Lower lobe of right lung (tissue), 2 donors: ENCODE data around the gene FRMD4A. TPM values are rescaled to one million over a fixed set of nuclear protein-coding genes. Genes with fewer than 3 reads are reported as not detected.
"Not testable (repeated sequence)": the region's sequence is repeated elsewhere in the genome, so short reads cannot be mapped to it uniquely, and the experiment has no call there.

Experiments
- ATAC-seq, 2 donors: fragments of 200-7000 bp; cut with Tn5 transposase; one replicate each; pipeline ENCODE4 v1.9.1; 2020 to 2022; ENCODE audit warnings: mild to moderate bottlenecking in 2 of 2, moderate library complexity in 2 of 2
- DNase-seq: peaks from one replicate; pipeline ENCODE4 v3.0.0-alpha.2; 2020
- H3K27ac ChIP-seq: fragments of 200-600 bp; one replicate; pipeline ENCODE4 v1.8.0; 2022
- H3K27me3 ChIP-seq: fragments of 200-600 bp; one replicate; pipeline ENCODE4 v1.8.0; 2022; ENCODE audit warnings: low read depth
- H3K36me3 ChIP-seq: fragments of 200-600 bp; one replicate; pipeline ENCODE4 v1.8.0; 2022; ENCODE audit warnings: mild to moderate bottlenecking
- H3K4me1 ChIP-seq: fragments of 200-600 bp; one replicate; pipeline ENCODE4 v1.8.0; 2022
- H3K4me3 ChIP-seq: fragments of 200-600 bp; one replicate; pipeline ENCODE4 v1.8.0; 2022; ENCODE audit warnings: mild to moderate bottlenecking
- H3K9me3 ChIP-seq: fragments of 200-600 bp; one replicate; pipeline ENCODE4 v1.8.0; 2022
- intact Hi-C: fragments of 100-400 bp; cut with DNase I; formaldehyde crosslinking; loops from one replicate; pipeline ENCODE4 v1.11.0; 2022
- total RNA-seq: library from RNA; stranded (reverse); fragmentation: NEBNext Ultra II Directional; extraction: Animal tissue kit (Norgen Biotek cat#: 25700); gene quantifications from one replicate; pipeline ENCODE4 v1.2.1, GENCODE V29; 2021
- TF ChIP-seq, protein P1 (sequence below): fragments of 200-600 bp; IDR thresholded peaks from one replicate; pipeline ENCODE4 v1.8.0; 2022; ENCODE audit warnings: antibody characterized with exemption, mild to moderate bottlenecking
- donor health status: DM: no; HTN: yes; CAD: no; lungs with severe emphysema.

Gene FRMD4A
- total RNA-seq, 1 donor from 2014 or later, result 64.8 TPM

- intact Hi-C loops, result no loop called here
- DNase-seq (no peak), ATAC-seq (no peak)
- Histone ChIP-seq H3K4me3 (no peak overlapping the region), H3K27ac (no peak overlapping the region), H3K36me3 (no peaks in the 10 kb centered on the region), H3K4me1 (no peaks in the 10 kb centered on the region), H3K9me3 (no peaks in the 10 kb centered on the region), H3K27me3 (no peaks in the 10 kb centered on the region)
- TF ChIP-seq, protein P1, sequence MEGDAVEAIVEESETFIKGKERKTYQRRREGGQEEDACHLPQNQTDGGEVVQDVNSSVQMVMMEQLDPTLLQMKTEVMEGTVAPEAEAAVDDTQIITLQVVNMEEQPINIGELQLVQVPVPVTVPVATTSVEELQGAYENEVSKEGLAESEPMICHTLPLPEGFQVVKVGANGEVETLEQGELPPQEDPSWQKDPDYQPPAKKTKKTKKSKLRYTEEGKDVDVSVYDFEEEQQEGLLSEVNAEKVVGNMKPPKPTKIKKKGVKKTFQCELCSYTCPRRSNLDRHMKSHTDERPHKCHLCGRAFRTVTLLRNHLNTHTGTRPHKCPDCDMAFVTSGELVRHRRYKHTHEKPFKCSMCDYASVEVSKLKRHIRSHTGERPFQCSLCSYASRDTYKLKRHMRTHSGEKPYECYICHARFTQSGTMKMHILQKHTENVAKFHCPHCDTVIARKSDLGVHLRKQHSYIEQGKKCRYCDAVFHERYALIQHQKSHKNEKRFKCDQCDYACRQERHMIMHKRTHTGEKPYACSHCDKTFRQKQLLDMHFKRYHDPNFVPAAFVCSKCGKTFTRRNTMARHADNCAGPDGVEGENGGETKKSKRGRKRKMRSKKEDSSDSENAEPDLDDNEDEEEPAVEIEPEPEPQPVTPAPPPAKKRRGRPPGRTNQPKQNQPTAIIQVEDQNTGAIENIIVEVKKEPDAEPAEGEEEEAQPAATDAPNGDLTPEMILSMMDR, result no peak
Measured at GRCh38 chr10:14208231-14208630, 122.5 kb downstream of the FRMD4A start.

GRCh38 chr10:14205233-14205632 is 125.5 kb downstream of the FRMD4A start:
- Histone ChIP-seq H3K9me3 (no peaks in the 10 kb centered on the region), H3K27me3 (peaks cover 13% of the 10 kb centered on the region), H3K27ac (no peak overlapping the region), H3K4me3 (no peak overlapping the region), H3K36me3 (no peaks in the 10 kb centered on the region), H3K4me1 (no peaks in the 10 kb centered on the region)
- no peak for DNase-seq
- TF ChIP-seq, protein P1, result no peak
- intact Hi-C loops, result no loop called here
- no peak for ATAC-seq

GRCh38 chr10:14200698-14201544 is 129.8 kb downstream of the FRMD4A start:
- Histone ChIP-seq H3K27ac (no peak overlapping the region), H3K4me3 (no peak overlapping the region), H3K9me3 (no peaks in the 10 kb centered on the region), H3K4me1 (no peaks in the 10 kb centered on the region), H3K36me3 (no peaks in the 10 kb centered on the region), H3K27me3 (peaks cover 21% of the 10 kb centered on the region)
- ATAC-seq (no peak), DNase-seq (no peak)
- TF ChIP-seq, protein P1, result peak; percentile 12
- intact Hi-C loops, result no loop called here

DNA sequence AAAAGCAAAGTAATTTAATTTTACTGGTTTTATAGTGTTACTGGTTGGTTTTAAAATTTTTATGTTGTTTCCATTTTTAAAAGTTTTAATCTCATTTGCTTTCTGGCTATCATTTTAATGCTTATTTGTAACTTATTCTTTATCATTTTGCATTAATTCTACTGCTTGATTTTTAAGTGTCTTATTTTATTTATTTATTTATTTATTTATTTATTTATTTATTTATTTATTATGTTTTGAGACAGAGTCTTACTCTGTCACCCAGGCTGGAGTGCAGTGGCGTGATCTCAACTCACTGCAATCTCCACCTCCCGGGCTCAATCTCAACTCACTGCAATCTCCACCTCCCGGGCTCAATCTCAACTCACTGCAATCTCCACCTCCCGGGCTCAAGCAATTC is 131.6 kb downstream of the FRMD4A start:
- H3K4me3 ChIP-seq, H3K4me1 ChIP-seq, intact Hi-C loops, H3K27ac ChIP-seq, DNase-seq, ATAC-seq, H3K36me3 ChIP-seq, H3K9me3 ChIP-seq: not testable (repeated sequence)
- peaks cover 21% of the 10 kb centered on the region for H3K27me3 ChIP-seq

- H3K4me1 ChIP-seq, result no peaks in the 10 kb centered on the region
- no peak for ATAC-seq
- H3K27me3 ChIP-seq, result peaks cover 21% of the 10 kb centered on the region
- no peak overlapping the region for H3K27ac ChIP-seq
- H3K36me3 ChIP-seq, result no peaks in the 10 kb centered on the region
- no peaks in the 10 kb centered on the region for H3K9me3 ChIP-seq
- no peak for DNase-seq
- TF ChIP-seq, protein P1, result no peak
- intact Hi-C loops, result no loop called here
- no peak overlapping the region for H3K4me3 ChIP-seq
Measured at GRCh38 chr10:14198078-14198477, 132.6 kb downstream of the FRMD4A start.

- intact Hi-C loops, result no loop called here
Measured at GRCh38 chr10:14196113-14196512, 134.6 kb downstream of the FRMD4A start.

More at GRCh38 chr10:14196113-14196512, 134.6 kb downstream of the FRMD4A start:
- TF ChIP-seq, protein P1, result no peak
- no peaks in the 10 kb centered on the region for H3K36me3 ChIP-seq
- no peaks in the 10 kb centered on the region for H3K4me1 ChIP-seq
- no peak overlapping the region for H3K27ac ChIP-seq
- H3K9me3 ChIP-seq, result no peaks in the 10 kb centered on the region
- ATAC-seq (no peak), DNase-seq (no peak)
- H3K27me3 ChIP-seq, result peaks cover 14% of the 10 kb centered on the region
- H3K4me3 ChIP-seq, result no peak overlapping the region
